ENCODE results near the gene NT5C3B.
A peak's percentile ranks its signal among the peaks of the same experiment; 100 is the strongest.
"Not testable (repeated sequence)": the region's sequence is repeated elsewhere in the genome, so short reads cannot be mapped to it uniquely, and the experiment has no call there.

The NT5C3B gene

GRCh38 chr17:41839448-41839847, 3.4 kb upstream of the NT5C3B start:
- DNase-seq (ENCODE audit: low spot score), result not testable (repeated sequence)

GRCh38 chr17:41837761-41838538, 1.9 kb upstream of the NT5C3B start, which contains the start of gene KLHL10:
Gene KLHL10, plus strand, starts transcription at chr17:41837825. Its CDS starts 108 bp downstream, at chr17:41837933.
- DNase-seq (ENCODE audit: low spot score), result no peak

GRCh38 chr17:41836550-41837196, 641 bp upstream of the NT5C3B start:
- no peak for DNase-seq (ENCODE audit: low spot score)

- peak; percentile 30 for DNase-seq (ENCODE audit: low spot score)
These were observed 725 bp downstream of the NT5C3B start for GRCh38 chr17:41835214-41835799.

GRCh38 chr17:41829961-41830360, 6.1 kb downstream of the NT5C3B start:
- DNase-seq (ENCODE audit: low spot score), result not testable (repeated sequence)

- DNase-seq (ENCODE audit: low spot score), result no peak
These were observed 10.7 kb downstream of the NT5C3B start for GRCh38 chr17:41825175-41825845.

- no peak for DNase-seq (ENCODE audit: low spot score)
These were observed 11.9 kb downstream of the NT5C3B start for GRCh38 chr17:41824086-41824485.

GRCh38 chr17:41823580-41823979, 12.5 kb downstream of the NT5C3B start:
- DNase-seq (ENCODE audit: low spot score), result no peak

GRCh38 chr17:41823141-41823524, 12.9 kb downstream of the NT5C3B start:
- DNase-seq (ENCODE audit: low spot score), result no peak

- no peak for DNase-seq (ENCODE audit: low spot score)
These were observed 13.6 kb downstream of the NT5C3B start for GRCh38 chr17:41822216-41823140.

- DNase-seq (ENCODE audit: low spot score), result no peak
These were observed 14.3 kb downstream of the NT5C3B start for GRCh38 chr17:41821776-41822175.

- no peak for DNase-seq (ENCODE audit: low spot score)
These were observed 18.0 kb downstream of the NT5C3B start for GRCh38 chr17:41818024-41818423.

GRCh38 chr17:41816637-41817320, 19.3 kb downstream of the NT5C3B start:
- no peak for DNase-seq (ENCODE audit: low spot score)

- DNase-seq (ENCODE audit: low spot score), result no peak
These were observed 21.8 kb downstream of the NT5C3B start for GRCh38 chr17:41814195-41814594.

- no peak for DNase-seq (ENCODE audit: low spot score)
These were observed 22.3 kb downstream of the NT5C3B start for GRCh38 chr17:41813699-41814124.

- DNase-seq (ENCODE audit: low spot score), result no peak
These were observed 22.8 kb downstream of the NT5C3B start for GRCh38 chr17:41813152-41813680.

- peak; percentile 92 for DNase-seq (ENCODE audit: low spot score)
These were observed 23.5 kb downstream of the NT5C3B start, which contains the start of gene FKBP10 for GRCh38 chr17:41812381-41813151. Gene FKBP10, plus strand, starts transcription at chr17:41813004. Its CDS starts 31 bp downstream, at chr17:41813035.

- peak; percentile 88 for DNase-seq (ENCODE audit: low spot score)
These were observed 24.3 kb downstream of the NT5C3B start, which contains the start of gene P3H4 for GRCh38 chr17:41811549-41812380. Gene P3H4, minus strand, starts transcription at chr17:41811949. Its CDS starts 34 bp downstream, at chr17:41811915.
